HG02885 (cell line): ENCODE data around the gene BPI.
"Not testable (repeated sequence)": the region's sequence is repeated elsewhere in the genome, so short reads cannot be mapped to it uniquely, and the experiment has no call there.

Experiments
- ATAC-seq: cut with Tn5 transposase; IDR thresholded peaks from one replicate; pipeline ENCODE4 v1.9.1; 2021; ENCODE audit warnings: mild to moderate bottlenecking; ENCODE audit not compliant: unreplicated experiment, poor library complexity

The BPI gene

DNA sequence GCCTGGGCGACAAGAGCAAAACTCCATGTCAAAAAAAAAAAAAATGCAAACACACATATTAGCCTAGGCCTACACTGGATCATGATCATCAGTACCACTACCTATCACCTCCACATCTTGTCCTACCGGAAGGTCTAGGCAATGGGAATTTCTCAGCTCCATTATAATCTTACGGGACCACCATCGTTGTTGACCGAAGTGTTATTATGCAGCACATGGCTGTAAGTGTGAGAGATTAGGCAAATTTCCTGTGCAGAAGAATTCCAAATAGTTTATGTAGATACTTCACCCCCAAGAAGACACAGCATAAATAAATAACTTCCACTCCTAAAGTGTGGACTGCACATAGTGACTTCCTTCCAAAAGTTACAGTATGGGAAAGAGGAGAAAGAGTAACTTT lies 26.7 kb upstream of the BPI start:
- no peak for ATAC-seq

DNA sequence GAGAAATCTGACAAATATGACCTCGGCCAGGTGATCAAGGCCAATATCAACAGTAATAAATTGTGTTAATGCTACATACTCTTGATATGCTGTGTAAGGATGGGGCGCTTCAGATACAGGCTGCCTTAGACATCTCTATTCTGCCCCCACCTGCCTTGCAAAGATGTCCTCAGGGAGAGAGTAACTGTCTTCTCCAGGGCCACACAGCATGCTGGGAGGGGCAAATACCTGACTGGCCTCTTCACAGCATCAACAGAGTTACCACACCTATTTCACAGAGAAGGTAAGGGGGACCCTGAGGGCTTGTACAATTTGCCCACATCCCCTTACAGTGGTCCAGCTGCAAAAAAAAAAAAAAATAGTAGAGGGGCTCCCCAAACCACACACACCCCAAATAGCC lies 26.3 kb upstream of the BPI start:
- ATAC-seq: no peak

DNA sequence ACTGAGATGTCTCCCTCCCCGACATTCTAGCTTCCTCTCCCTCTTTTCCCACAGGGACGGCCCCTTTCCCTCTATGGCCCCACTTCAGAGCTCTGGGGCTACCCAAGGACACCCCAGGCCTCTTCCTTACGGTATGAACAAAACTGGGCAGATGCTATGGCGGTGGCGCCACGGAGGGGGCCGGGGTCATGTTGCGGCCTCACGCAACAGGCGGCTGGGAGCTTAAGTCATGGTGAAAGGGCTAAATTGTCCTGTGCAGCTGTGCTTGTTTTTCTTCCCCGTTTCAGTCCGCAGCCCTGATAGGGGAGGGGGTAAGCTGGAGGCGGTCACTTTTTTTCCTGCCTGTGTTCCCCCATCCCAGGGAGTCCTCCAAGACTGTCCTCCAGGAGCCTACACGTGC lies 25.8 kb upstream of the BPI start:
- ATAC-seq: no peak

DNA sequence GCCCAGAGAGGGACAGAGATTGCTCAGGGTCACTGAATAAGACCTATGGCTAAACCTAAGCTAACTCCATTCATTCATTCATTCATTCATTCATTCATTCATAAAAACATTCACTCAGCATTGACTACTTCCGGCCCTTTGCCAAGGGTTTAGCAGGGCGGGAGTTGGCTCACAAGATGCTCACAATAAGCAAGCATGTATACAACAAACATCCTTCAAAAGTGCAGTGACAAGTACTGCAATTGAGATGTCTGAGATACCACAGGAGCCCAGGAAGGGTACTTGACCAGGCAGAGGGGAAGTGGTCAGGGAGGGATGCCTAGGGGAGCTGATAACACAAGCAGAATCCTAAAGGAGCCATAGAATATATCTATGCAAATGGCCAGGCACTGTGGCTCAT lies 25.2 kb upstream of the BPI start:
- ATAC-seq: no peak

DNA sequence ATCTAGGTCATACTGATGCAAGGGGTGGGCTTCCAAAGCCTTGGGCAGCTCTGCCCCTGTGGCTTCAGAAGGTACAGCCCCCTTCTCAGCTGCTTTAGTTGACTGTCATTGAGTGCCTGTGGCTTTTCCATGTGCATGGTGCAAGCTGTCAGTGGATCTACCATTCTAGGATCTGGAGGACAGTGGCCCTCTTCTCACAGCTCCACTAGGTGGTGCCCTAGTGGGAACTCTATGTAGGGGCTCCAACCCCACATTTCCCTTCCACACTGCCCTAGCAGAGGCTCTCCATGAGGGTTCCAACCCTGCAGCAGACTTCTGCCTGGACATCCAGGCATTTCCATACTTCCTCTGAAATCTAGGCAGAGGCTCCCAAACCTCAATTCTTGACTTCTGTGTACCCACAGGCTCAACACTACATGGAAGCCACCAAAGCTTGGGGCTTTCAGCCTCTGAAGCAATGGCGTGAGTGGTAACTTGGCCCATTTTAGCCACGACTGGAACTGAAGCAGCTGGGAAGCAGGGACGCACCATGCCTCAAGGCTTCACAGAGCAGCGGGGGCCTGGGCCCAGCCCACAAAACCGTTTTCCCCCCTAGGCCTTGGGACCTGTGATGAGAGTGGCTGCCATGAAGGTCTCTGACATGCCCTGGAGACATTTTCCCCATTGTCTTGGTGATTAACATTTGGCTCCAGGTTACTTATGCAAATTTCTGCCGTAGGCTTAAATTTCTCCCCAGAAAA lies 22.6 kb upstream of the BPI start:
- ATAC-seq: not testable (repeated sequence)

DNA sequence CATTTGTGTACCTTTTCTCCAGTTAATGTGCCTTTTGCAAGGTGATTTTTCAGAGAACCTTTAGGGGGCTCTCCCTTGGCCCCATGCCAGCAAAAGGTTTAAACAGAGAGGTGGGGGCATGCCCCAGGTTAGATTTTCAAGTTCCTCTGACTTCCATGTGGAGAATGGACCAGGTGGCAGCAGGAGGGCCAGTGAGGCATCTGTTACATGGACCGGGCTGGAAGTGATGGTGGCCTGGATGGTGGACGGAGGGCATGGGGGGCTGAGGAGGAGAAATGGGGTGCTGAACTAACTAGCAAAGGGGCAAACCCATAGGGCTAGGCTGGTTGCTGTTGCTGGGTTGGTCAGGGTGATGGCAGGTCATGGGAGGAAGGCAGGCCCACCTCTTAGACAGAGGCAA lies 20.7 kb upstream of the BPI start:
- no peak for ATAC-seq

DNA sequence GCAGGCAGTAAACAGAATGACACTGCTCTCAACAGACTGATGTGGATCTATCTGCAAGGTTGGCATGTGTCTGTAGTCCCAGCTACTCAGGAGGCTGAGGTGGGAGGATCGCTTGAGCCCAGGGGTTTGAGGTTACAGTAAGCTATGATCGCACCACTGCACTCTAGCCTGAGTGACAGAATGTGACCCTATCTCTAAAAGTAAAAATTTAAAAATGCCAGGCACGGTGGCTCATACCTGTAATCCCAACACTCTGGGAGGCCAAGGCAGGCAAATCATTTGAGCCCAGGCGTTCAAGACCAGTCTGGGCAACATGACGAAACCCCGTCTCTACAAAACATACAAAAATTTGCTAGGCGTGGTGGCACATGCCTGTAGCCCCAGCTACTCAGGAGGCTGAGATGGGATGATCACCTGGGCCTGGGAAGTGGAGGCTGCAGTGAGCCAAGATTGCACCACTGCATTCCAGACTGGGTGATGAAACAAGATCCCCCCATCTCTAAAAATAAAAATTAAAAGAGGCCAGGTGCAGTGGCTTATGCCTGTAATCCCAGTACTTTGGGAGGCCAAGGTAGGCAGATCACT lies 19.8 kb upstream of the BPI start:
- not testable (repeated sequence) for ATAC-seq

DNA sequence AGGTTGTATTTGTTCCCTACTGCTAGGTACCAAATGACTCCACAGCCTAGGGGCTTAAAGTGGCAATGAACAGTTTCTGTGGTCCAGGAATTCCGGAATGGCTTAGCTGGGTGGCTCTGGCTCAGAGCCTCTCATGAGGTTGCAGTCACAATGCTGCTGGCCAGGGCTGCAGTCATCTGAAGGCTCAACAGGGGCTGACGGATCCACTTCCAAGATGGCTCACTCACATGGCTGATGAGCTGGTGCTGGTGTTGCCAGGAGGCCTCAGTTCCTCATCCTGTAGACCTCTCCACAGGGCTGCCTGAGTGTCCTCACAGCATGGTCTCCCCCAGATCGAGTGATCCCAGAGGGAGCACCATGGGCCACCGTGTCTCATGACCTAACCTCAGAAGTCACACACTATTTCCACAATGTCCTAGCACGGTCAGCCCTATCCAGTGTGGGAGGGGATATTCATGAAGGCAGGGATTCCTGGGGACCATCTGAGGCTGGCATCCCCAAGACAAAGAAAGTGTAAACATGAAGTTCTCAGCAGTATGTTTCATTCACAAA lies 19.0 kb upstream of the BPI start:
- ATAC-seq: no peak

DNA sequence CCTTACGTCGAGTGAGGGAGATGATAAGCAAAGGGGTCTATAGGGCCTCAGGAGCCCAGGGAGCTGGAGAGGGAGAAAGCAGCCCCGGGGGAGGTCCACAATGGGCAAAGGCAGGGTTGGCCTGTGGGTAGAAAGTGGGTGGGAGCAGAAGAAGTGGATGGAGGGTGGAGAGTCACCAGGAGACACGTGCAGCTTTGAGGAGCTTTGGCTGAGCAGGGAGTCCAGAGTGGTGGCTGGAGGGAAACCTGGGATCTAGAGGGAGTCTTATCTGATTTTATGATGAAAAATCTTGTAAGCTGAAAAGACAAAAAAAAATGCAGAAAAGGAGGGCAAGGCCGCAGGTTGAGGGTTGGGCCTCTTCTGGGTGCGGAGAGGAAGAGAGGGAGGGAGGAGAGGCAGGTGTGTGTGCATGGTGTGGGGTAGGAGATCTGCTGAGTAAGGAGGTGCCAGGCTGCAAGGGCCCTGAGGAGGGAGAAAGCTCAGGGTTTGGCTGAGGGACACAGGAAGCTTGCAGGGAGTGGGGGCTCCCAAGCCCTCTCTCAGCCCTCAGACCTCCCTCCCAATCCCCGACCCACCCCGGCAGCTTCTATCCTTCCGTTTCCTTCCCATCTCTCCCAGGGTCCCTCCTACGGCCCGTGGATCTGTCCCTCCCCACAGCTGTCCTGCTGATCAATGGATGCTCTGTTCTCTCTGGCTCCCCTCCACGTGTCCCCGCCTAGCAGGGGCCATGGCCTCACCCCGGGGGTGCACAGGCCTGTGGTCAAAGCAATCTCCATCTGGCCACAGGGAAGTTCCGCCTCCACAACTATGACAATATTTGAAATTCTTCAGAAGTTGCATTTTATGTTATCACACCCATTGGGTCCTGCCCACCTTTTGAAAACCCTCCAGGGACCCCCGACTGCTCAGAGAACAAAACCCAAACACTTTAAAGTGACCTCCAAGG lies 17.1 kb upstream of the BPI start:
- no peak for ATAC-seq

DNA sequence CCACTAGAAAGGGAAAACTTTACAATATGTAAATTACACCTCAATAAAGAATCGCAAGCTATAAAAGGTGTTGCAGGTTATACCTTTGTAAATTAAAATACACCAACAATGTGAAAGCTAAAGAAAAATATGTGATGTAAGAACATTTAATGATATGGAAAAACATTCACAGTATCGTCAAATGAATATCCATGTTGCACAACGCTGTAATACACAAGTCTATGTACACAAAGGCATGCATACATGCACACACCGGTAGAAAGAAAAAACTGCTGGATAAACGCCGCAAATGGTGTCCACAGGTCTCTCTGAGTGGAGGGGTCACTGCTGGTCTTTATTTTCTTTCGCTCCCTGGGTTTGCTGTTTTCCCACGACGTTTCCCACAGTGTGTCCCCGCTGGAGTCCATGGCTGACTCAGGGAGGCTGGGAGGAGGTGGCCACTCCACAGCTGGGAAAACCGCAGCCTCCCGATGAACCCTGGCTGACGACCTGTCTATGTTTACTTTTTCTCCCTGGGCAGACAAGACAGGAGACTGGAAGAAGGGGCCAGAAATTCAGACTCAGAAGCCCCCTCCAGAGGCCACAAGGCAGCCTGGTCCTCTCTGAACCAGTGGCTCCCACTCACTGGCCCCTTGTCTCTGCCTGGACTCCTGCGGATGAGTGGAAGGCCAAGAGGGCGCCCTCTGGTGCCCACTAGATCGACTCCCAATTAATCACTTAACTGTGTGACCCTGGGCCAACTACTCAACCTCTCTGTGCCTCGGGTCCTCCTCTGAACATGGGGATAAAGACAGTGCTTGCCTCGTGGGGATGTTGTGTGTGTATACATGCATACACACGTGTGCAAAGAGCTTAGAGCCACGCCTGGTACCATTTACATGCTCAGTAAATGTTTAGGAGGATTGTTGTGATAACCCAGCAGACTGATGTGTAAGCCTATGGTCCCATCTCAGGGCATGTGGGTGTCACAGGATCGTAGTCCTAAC lies 12.8 kb upstream of the BPI start:
- ATAC-seq: no peak

DNA sequence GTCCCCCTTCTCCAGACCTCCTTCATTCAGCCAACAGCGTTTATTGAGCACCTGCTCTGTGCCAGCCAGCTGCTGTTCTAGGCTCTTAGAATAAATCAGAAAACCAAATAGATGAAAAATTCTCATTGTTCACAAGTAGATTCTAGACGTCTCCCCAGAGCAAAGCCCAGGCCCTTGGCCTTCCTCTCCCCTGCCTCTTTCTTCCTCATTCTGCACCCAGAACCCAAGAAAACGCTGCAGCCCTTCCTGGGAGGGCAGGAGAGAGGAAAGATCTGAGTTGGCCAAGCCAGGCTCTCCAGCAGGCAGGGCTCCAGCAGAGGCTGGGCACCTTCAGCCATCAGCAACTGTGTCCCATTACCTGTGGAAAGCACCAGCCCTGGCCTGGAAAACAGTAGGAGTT lies 12.0 kb upstream of the BPI start:
- ATAC-seq: no peak

DNA sequence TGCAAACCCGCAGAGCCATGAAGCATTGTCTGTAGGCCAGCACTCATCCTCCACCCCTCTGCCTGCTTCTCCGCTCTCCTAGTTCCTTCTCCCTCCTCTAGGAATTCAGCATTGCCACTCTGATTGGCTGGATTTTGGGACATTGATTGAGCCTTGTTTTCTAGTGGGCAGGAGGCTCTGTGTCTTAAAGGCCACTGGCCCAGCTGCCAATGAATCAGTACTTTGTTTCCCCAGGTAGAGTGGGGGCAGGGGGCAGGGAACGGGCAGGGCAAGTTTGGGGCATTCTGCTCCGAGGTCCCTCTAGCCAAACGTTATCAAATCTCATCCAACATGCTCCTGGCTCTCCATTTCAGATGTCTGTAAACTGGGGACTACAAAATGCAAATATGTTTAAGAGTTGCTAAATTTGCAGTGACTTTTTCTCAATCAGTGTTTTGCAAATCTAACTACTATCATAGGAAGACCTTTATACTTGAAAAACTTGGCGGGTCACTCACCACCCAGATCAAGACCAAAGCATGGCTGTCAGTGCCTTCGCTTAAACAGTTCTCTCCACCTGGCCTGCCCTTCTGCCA lies 10.4 kb upstream of the BPI start:
- ATAC-seq: no peak

DNA sequence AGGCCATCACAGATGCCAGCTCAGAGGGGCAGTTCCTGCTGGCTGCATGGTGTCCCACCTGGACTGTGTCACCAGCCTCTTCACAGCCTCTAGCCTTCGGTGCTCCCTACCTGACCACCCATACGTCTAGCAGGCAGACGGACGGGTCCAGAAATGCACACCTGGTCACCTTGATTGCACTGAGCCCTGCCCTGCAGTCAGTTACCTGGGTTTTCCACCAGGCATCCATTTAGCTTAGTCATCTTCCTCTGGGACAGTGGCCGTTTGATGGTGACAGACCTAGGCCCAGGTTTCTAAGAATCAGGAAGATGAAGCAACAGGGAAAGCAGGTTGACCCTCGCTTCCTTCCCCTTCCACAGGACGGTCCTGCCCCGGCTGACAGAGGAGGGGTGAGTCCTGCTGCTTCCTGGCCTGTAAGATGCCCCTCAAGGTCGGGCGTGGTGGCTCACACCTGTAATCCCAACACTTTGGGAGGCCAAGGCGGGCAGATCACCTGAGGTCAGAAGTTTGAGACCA lies 9.8 kb upstream of the BPI start:
- ATAC-seq: no peak

DNA sequence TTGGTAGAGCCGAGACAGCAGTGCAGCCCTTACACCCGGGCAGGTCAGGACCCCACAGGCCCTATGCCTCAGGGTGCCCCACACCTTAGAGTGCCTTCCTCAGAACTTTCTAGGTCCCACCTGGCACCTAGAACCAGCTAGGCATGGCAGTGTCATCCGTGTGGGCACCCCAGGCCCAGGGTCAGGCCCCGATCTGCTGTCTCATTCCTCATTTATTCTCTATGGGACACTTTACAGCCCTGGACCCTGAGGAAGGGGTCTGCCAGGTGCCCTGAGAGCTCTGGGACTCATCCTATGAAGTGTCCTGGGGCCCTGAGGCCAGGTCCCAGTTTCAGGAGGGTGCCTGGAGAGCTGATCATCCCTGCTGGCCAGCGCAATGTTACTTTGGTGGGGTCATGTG lies 8.1 kb upstream of the BPI start:
- no peak for ATAC-seq

DNA sequence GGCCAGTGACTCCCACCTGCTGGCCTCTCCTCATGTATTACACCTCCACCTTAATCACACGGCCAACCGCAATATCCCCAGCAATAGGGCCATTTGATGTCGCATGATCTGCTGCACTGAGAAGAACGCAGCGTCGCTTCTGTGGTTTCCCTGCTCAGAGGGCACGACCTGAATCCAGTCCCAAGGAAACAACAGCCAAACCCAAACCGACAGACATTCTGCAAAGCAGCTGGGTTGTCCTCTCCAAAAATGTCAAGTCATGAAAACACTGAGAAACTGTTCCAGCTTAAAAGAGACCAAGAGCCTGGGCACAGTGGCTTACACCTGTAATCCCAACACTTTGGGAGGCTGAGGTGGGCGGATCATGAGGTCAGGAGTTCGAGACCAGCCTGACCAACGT lies 7.5 kb upstream of the BPI start:
- ATAC-seq: no peak

DNA sequence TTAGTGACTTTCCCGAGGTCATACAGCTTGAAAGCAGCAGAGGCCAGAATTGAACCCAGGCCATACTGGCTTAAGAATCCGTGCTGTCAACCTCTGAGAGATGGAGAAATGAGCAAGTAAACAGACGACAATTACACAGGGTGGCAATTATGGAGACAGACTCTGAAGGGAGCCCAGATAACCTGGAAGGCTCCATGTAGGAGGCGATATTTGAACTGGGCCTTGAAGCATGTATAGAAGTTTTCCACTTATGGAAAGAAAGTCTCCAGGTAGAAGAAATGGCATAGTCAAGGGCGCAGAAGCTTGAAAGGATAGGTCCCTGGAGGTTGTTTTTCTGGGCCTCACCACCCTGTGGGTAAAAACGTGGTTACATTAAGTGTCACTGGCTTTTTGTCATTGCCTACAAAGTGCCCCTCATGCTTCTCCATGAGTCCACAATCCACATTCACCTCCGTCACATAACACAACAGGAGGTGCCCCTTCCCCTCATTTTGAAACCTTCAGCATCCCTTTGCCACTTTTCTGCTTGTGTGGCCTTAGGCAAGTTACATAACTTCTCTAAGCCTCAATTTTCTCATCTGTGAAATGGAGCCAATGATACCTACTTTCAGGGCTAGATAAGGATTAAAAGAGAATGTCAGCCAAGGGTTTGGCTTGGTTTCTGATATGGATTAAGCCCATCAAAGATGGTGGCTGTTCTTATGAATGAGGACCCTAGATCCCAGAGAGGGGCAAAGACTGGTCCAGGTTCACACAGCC lies 5.9 kb upstream of the BPI start:
- no peak for ATAC-seq

DNA sequence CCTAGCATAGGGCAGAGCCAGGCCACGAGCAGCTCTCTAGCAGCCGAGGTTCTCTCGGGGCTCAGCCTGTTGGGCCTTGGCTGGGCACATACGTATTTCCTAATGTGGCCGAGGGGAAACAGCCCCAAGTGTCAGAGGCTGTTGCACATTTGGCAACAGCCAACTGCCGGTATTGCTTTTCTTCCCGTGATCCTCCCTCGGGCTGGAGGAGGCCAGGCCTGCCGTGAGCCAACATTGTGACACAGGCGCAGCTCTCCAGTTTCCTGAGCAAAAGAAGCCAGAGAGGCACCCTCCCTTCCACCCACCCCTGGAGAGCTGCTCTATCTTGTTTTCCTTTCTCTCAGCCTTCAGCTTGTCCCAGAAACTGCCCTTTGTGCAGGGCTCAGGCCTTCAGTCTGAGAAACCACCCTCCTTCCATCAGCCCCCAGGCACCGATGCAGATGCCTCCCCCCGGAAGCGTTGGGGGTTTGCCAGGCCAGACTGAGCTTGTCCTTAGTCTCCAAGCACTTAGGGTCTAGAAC lies 5.1 kb upstream of the BPI start:
- no peak for ATAC-seq

DNA sequence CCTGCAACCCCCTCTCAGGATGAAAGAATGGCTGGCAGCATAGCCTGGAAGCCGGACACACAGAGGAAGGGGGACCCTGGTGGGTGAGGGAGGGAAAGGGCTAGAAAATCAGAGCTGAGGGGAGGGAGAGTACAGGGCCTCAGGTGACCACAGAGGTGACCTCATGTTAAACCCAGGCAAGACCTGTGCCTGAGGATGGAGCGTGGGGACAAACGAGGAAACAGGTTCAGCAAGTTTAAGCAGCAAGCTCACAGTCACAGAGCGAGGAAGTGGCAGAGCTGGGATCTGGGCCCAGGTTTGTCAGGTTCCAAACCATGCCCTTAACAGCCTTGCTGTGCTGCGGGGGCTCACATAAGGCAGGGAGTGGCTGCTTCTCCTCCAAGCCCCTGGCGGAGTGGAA lies 4.0 kb upstream of the BPI start:
- ATAC-seq: no peak
